GM18526 (cell line): Measurements from ENCODE around the gene PNLIPRP2.

Experiments
- POLR2A ChIP-seq: IDR thresholded peaks from 3 replicates; pipeline ENCODE4 v1.6.1; 2011; ENCODE audit not compliant: insufficient read length; ENCODE audit errors: extremely low read depth

PNLIPRP2 gene

GRCh38 chr10:116663342-116663741 lies 42.6 kb downstream of the PNLIPRP2 start:
- no peak for TF ChIP-seq POLR2A

GRCh38 chr10:116664631-116665030 lies 43.9 kb downstream of the PNLIPRP2 start:
- TF ChIP-seq POLR2A = no peak

GRCh38 chr10:116665541-116666125 lies 44.9 kb downstream of the PNLIPRP2 start:
- TF ChIP-seq POLR2A = no peak

- no peak for TF ChIP-seq POLR2A
Measured at GRCh38 chr10:116667484-116667883, 46.7 kb downstream of the PNLIPRP2 start.

GRCh38 chr10:116668018-116668417 lies 47.3 kb downstream of the PNLIPRP2 start:
- TF ChIP-seq POLR2A = no peak

- TF ChIP-seq POLR2A = no peak
Measured at GRCh38 chr10:116668446-116668845, 47.7 kb downstream of the PNLIPRP2 start.

GRCh38 chr10:116669080-116669479 lies 48.3 kb downstream of the PNLIPRP2 start:
- no peak for TF ChIP-seq POLR2A

- TF ChIP-seq POLR2A = no peak
Measured at GRCh38 chr10:116669832-116670644, 49.3 kb downstream of the PNLIPRP2 start.

- no peak for TF ChIP-seq POLR2A
Measured at GRCh38 chr10:116670706-116671105, 50.0 kb downstream of the PNLIPRP2 start.

GRCh38 chr10:116671274-116671926 lies 50.6 kb downstream of the PNLIPRP2 start:
- TF ChIP-seq POLR2A = no peak

- TF ChIP-seq POLR2A = no peak
Measured at GRCh38 chr10:116672891-116673290, 52.1 kb downstream of the PNLIPRP2 start.

GRCh38 chr10:116673866-116674265 lies 53.1 kb downstream of the PNLIPRP2 start:
- no peak for TF ChIP-seq POLR2A

- TF ChIP-seq POLR2A = no peak
Measured at GRCh38 chr10:116674901-116675423, 54.2 kb downstream of the PNLIPRP2 start.

GRCh38 chr10:116676118-116676517 lies 55.4 kb downstream of the PNLIPRP2 start:
- TF ChIP-seq POLR2A = no peak

- TF ChIP-seq POLR2A = no peak
Measured at GRCh38 chr10:116676633-116677032, 55.9 kb downstream of the PNLIPRP2 start.

GRCh38 chr10:116679351-116679750 lies 58.6 kb downstream of the PNLIPRP2 start:
- no peak for TF ChIP-seq POLR2A
